Loucy (cell line): ENCODE data around the gene ACADS.

Source experiments
- CTCF ChIP-seq: fragments of 200-600 bp; sonication (generic); conservative IDR thresholded peaks from 2 replicates; pipeline ENCODE4 v1.5.1; 2014; ENCODE audit warnings: mild to moderate bottlenecking, antibody characterized with exemption, low read length
- EZH2phosphoT487 ChIP-seq: fragments of 200-600 bp; IDR thresholded peaks from 2 replicates; pipeline ENCODE4 v1.6.1; 2018; ENCODE audit warnings: antibody characterized with exemption, mild to moderate bottlenecking, moderate library complexity, borderline replicate concordance

GRCh38 chr12:120690978-120691377 lies 34.6 kb upstream of the ACADS start:
- no peak for TF ChIP-seq CTCF
- TF ChIP-seq EZH2phosphoT487: no peak
